K562 (cell line): ENCODE measurements around the gene HLF. TPM values are rescaled to one million over a fixed set of nuclear protein-coding genes. Genes with fewer than 3 reads are reported as not detected.

ENCODE experiments used
- ARID4B ChIP-seq: sonication (generic); formaldehyde crosslinking; IDR thresholded peaks from 2 replicates; pipeline ENCODE4 v1.8.0; 2022; ENCODE audit warnings: mild to moderate bottlenecking, missing genetic modification reagents
- CHD2 ChIP-seq: IDR thresholded peaks from 2 replicates; pipeline ENCODE4 v1.6.1; 2011; ENCODE audit warnings: low read depth, low read length
- GATA2 ChIP-seq: sonication (generic); formaldehyde crosslinking; IDR thresholded peaks from 2 replicates; pipeline ENCODE4 v1.4.0; 2020; ENCODE audit warnings: mild to moderate bottlenecking, missing genetic modification reagents
- KDM5B ChIP-seq: fragments of 200-600 bp; sonication (generic); IDR thresholded peaks from 2 replicates; pipeline ENCODE4 v1.6.1; 2012; ENCODE audit warnings: low read depth, mild to moderate bottlenecking, moderate library complexity, low read length, control low read depth, inconsistent platforms; ENCODE audit not compliant: insufficient replicate concordance
- VEZF1 ChIP-seq: fragments of 200-800 bp; sonication (Bioruptor generic); IDR thresholded peaks from 2 replicates; pipeline ENCODE4 v1.6.1; 2017; ENCODE audit warnings: missing genetic modification characterization, missing compliant biosample characterization
- ZC3H11A ChIP-seq: IDR thresholded peaks from 2 replicates; pipeline ENCODE4 v1.6.1; 2012; ENCODE audit warnings: low read depth, low read length, improper control_type of control experiment
- ZNF140 ChIP-seq: fragments of 250-450 bp; sonication (Bioruptor Pico); IDR thresholded peaks from 2 replicates; pipeline ENCODE4 v1.8.0; 2021; ENCODE audit warnings: moderate library complexity, mild to moderate bottlenecking, inconsistent platforms
- ZNF583 ChIP-seq: fragments of 250-450 bp; sonication (Bioruptor Pico); IDR thresholded peaks from 2 replicates; pipeline ENCODE4 v1.4.0; 2020
- polyA plus RNA-seq, 8 experiments: library from polyadenylated mRNA; depleted of rRNA in 4 of 8; stranded (reverse) in 5 of 8; unstranded in 3 of 8; fragments of >200 nt; fragmentation: Nextera tagmentation in 2 of 8; fragmentation: Illumina TruSeq in 1 of 8; extraction: Ambion mirVana in 2 of 8; extraction: Trizol in 1 of 8; gene quantifications; 2 replicates each; pipeline versions ENCODE4 v1.2.1 to v1.2.3, GENCODE V29; 2011 to 2014; ENCODE audit warnings: inconsistent platforms in 1 of 8, missing spikeins in 1 of 8
- total RNA-seq, 7 experiments: library from RNA; depleted of rRNA in 6 of 7; stranded (reverse); fragments of >200 nt in 6 of 7; fragmentation: Illumina TruSeq in 2 of 7; extraction: Trizol in 2 of 7; gene quantifications; 2 replicates each; pipeline versions ENCODE4 v1.2.1 to v1.2.3, GENCODE V29; 2011 to 2021; ENCODE audit warnings: low replicate concordance in 1 of 7
- TF ChIP-seq, protein P1 (sequence below): fragments of 150-350 bp; conservative IDR thresholded peaks from 2 replicates; pipeline ENCODE4 v1.6.1; 2014; ENCODE audit warnings: low read length
- TF ChIP-seq, protein P2 (sequence below), 2 experiments: fragments of 250-450 bp in 1 of 2; fragments of 450-650 bp in 1 of 2; sonication (Bioruptor Pico) in 1 of 2; IDR thresholded peaks; 2 replicates each; pipeline versions ENCODE4 v1.6.1 to v1.8.0; 2016 to 2021; ENCODE audit warnings: mild to moderate bottlenecking in 2 of 2, moderate library complexity in 2 of 2, missing compliant biosample characterization in 1 of 2, missing genetic modification characterization in 1 of 2
- TF ChIP-seq, protein P3 (sequence below): fragments of 450-650 bp; formaldehyde crosslinking; IDR thresholded peaks from 2 replicates; pipeline ENCODE4 v1.4.0; 2020; ENCODE audit warnings: mild to moderate bottlenecking, mixed read lengths
- TF ChIP-seq, protein P4 (sequence below): fragments of 450-650 bp; IDR thresholded peaks from one replicate; pipeline ENCODE4 v1.6.1; 2018; ENCODE audit warnings: mild to moderate bottlenecking, moderate library complexity; ENCODE audit not compliant: partially characterized antibody

HLF gene
- total and polyA plus RNA-seq, 9 of the 15 experiments (the other 6 are each of a cell fraction or from before 2014, with no cell fraction given): 0.03 to 0.24 (median 0.09) TPM

DNA sequence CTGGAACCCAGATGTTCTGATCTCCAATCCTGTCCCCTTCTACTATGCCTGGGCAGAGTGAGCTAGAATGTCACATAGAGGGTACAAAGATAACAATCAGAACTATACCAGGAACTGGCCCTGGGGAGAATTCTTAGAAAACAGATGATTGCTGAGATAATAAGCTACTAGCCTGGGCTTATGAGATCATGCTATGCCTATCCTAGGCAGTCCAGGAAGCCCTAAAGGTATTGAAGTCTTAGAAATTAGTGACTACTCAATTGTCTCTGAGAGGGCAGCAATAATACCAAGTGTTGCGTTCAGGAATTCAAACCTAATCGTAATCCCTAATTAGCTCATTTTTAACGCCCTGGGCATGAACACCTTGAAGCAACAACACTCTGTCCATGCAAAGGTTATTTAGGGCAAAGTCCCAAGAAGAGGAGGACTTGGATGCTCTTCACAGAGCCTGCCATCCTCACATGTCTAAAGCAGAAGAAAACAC is 79.8 kb downstream of the HLF start (continued):
- TF ChIP-seq, protein P1, sequence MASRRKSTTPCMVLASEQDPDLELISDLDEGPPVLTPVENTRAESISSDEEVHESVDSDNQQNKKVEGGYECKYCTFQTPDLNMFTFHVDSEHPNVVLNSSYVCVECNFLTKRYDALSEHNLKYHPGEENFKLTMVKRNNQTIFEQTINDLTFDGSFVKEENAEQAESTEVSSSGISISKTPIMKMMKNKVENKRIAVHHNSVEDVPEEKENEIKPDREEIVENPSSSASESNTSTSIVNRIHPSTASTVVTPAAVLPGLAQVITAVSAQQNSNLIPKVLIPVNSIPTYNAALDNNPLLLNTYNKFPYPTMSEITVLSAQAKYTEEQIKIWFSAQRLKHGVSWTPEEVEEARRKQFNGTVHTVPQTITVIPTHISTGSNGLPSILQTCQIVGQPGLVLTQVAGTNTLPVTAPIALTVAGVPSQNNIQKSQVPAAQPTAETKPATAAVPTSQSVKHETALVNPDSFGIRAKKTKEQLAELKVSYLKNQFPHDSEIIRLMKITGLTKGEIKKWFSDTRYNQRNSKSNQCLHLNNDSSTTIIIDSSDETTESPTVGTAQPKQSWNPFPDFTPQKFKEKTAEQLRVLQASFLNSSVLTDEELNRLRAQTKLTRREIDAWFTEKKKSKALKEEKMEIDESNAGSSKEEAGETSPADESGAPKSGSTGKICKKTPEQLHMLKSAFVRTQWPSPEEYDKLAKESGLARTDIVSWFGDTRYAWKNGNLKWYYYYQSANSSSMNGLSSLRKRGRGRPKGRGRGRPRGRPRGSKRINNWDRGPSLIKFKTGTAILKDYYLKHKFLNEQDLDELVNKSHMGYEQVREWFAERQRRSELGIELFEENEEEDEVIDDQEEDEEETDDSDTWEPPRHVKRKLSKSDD: no peak
- TF ChIP-seq, protein P2, sequence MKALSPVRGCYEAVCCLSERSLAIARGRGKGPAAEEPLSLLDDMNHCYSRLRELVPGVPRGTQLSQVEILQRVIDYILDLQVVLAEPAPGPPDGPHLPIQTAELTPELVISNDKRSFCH (CRISPR knock-in tag; IDR thresholded peaks at IDR 0.05): no peak
- TF ChIP-seq, protein P2 (tag; IDR thresholded peaks at IDR 0.05): peak; percentile 57
- TF ChIP-seq ZNF583 (CRISPR knock-in tag) (no peak), KDM5B (no peak), CHD2 (no peak), ZNF140 (CRISPR knock-in tag) (no peak), VEZF1 (peak; percentile 60), ARID4B (CRISPR knock-in tag) (no peak), GATA2 (CRISPR knock-in tag) (peak; percentile 93), ZC3H11A (no peak)
- TF ChIP-seq, protein P3, sequence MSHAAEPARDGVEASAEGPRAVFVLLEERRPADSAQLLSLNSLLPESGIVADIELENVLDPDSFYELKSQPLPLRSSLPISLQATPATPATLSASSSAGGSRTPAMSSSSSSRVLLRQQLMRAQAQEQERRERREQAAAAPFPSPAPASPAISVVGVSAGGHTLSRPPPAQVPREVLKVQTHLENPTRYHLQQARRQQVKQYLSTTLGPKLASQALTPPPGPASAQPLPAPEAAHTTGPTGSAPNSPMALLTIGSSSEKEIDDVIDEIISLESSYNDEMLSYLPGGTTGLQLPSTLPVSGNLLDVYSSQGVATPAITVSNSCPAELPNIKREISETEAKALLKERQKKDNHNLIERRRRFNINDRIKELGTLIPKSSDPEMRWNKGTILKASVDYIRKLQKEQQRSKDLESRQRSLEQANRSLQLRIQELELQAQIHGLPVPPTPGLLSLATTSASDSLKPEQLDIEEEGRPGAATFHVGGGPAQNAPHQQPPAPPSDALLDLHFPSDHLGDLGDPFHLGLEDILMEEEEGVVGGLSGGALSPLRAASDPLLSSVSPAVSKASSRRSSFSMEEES (CRISPR knock-in tag): no peak
- TF ChIP-seq, protein P4, sequence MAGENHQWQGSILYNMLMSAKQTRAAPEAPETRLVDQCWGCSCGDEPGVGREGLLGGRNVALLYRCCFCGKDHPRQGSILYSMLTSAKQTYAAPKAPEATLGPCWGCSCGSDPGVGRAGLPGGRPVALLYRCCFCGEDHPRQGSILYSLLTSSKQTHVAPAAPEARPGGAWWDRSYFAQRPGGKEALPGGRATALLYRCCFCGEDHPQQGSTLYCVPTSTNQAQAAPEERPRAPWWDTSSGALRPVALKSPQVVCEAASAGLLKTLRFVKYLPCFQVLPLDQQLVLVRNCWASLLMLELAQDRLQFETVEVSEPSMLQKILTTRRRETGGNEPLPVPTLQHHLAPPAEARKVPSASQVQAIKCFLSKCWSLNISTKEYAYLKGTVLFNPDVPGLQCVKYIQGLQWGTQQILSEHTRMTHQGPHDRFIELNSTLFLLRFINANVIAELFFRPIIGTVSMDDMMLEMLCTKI: no peak
